HG03354 (cell line): Measurements from ENCODE around the gene ZNF25.
"Not testable (repeated sequence)": the region's sequence is repeated elsewhere in the genome, so short reads cannot be mapped to it uniquely, and the experiment has no call there.

Experiments used
- ATAC-seq: cut with Tn5 transposase; IDR thresholded peaks from one replicate; pipeline ENCODE4 v1.9.1; 2021; ENCODE audit warnings: mild to moderate bottlenecking; ENCODE audit not compliant: unreplicated experiment, poor library complexity, severe bottlenecking

Gene ZNF25

DNA sequence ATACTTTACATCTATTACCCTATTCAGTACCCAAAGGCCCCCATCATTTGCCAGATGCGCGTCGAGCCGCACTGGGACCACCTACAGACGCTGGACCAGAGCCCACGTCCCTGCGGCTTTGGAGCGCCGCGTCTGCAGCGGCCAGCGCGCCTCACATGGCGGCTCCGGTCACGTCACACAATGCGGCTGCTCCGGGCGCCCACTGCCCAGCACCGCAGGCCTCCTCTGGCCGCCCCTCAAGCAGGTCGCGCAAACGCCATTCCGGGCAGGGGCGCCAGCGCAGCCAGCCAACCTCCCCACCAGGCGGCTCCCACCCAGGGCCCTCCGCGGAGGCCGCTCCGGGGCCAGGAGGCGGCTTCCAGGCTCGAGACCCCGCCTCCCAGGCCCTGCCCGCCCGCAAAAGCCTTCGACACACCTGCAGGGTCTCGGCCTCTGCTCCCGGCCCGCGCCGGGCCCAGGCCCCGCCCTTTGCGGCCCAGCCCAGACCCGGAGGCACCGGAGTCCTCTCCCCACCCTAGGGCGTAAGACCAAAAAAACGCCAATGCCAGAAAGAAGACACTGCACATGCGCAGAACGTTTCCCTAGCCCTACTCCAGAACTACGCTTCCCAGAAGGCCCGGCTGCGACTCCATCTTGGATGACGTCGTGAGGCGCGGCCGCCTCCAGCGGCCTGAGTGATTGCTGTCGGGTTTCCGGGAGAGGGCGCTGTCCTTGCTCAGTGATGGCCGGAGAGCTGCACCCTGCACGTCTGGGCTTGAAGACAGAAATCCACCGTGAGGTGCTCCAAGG lies at the start of gene ZNF25:
ZNF25 (minus strand) TSS at position 557 of the 789 bp plus-strand sequence. CDS start 4,925 bp downstream, outside the sequence.
- peak; percentile 94 for ATAC-seq

DNA sequence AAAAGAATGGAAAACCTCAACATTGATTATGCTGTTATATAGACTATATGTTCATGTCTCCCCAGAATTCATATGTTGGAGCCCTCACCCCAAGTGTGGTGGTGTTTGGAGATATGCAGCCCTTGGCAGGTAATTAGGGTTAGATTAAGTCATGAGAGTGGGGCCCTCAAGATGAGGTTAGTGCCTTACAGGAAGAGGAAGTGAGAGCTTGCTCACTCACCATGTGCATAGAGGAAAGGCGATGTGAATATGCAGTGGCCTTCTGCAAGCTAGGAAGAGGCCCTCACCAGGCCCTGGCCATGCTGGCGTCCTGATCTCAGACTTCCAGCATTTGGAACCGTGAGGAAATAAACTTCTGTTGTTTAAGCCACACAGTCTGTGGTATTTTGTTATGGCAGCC lies 48.8 kb upstream of the ZNF25 start:
- ATAC-seq: peak; percentile 80

DNA sequence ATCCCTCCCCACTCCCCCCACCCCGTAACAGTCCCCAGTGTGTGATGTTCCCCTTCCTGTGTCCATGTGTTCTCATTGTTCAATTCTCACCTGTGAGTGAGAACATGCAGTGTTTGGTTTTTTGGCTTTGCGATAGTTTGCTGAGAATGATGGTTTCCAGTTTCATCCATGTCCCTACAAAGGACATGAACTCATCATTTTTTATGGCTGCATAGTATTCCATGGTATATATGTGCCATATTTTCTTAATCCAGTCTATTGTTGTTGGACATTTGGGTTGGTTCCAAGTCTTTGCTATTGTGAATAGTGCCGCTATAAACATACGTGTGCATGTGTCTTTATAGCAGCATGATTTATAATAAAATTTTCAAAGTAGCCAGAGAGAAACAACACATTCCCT lies 42.7 kb upstream of the ZNF25 start:
- ATAC-seq: not testable (repeated sequence)

- no peak for ATAC-seq
Observed at GRCh38 chr10:38016354-38016753, 39.9 kb upstream of the ZNF25 start.

GRCh38 chr10:38010119-38010903 lies 33.9 kb upstream of the ZNF25 start, which contains the start of gene ZNF33A:
ZNF33A (plus strand) TSS chr10:38010675; CDS start chr10:38012342, 1,667 bp downstream.
- peak; percentile 86 for ATAC-seq

DNA sequence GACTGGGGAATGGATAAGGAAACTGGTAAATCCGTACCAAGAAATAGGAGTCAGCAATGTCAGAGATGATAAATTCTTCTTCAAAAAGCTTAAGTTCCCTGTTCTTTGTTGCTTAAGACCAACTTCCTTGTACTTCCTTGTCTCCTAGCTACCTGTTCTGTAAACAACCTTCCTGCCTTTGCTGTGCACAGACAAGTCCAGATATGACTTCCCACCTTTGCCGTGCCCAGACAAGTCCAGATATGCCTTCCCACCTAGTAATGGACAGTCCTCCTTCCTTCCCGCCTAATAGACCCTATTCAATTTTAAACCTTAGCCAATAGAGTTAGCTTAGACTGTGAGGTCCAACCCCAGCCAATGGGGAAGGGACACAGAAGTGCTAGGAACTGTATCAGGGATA lies 31.5 kb upstream of the ZNF25 start:
- ATAC-seq: no peak

DNA sequence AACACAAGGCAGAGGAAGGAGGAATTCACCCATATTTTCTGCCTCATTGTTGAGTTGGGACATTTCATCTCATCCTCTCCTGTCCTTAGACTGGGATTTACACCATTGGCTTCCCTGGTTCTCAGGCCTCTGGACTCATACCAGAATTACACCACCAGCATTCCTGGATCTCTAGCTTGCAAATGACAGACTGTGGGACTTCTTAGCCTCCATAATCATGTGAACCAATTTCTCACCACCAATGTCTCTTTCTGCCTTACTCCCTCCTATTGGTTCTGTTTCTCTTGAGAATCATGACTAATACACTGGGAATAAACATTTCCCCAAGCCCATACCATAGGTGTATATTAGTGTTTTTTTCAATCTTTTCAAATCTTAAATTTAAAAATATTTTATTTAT lies 31.1 kb upstream of the ZNF25 start:
- ATAC-seq: no peak

GRCh38 chr10:38003588-38003987 lies 27.1 kb upstream of the ZNF25 start:
- ATAC-seq: no peak

DNA sequence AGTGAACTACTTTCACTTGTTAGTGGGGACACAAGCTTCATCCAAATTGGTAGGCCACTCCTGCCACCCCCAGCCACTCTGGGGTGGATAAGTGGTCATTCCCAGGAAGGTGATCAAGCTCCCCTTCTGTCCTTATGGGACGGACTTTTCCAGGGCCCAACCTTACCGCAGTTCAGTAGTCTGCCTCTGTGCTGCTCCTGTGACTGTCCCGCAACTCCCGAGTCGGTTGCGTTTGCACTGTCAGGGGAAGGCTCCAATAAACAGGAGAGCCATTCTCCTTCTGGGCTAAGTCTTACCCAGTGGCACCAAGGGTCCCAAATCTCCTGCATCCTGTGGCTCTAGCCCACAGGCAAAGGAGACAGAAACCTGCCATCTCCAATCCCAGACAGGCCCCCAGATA lies 26.6 kb upstream of the ZNF25 start:
- no peak for ATAC-seq

- not testable (repeated sequence) for ATAC-seq
Observed at GRCh38 chr10:38000474-38000873, 24.0 kb upstream of the ZNF25 start.

DNA sequence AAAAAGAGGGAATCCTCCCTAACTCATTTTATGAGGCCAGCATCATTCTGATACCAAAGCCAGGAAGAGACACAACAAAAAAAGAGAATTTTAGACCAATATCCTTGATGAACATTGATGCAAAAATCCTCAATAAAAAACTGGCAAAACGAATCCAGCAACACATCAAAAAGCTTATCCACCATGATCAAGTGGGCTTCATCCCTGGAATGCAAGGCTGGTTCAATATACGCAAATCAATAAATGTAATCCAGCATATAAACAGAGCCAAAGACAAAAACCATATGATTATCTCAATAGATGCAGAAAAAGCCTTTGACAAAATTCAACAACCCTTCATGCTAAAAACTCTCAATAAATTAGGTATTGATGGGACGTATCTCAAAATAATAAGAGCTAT lies 22.5 kb upstream of the ZNF25 start:
- not testable (repeated sequence) for ATAC-seq

- ATAC-seq: no peak
Observed at GRCh38 chr10:37992083-37992482, 15.6 kb upstream of the ZNF25 start.

- ATAC-seq: no peak
Observed at GRCh38 chr10:37991655-37992054, 15.2 kb upstream of the ZNF25 start.

- peak; percentile 0 for ATAC-seq
Observed at GRCh38 chr10:37976880-37977203, 395 bp upstream of the ZNF25 start.

DNA sequence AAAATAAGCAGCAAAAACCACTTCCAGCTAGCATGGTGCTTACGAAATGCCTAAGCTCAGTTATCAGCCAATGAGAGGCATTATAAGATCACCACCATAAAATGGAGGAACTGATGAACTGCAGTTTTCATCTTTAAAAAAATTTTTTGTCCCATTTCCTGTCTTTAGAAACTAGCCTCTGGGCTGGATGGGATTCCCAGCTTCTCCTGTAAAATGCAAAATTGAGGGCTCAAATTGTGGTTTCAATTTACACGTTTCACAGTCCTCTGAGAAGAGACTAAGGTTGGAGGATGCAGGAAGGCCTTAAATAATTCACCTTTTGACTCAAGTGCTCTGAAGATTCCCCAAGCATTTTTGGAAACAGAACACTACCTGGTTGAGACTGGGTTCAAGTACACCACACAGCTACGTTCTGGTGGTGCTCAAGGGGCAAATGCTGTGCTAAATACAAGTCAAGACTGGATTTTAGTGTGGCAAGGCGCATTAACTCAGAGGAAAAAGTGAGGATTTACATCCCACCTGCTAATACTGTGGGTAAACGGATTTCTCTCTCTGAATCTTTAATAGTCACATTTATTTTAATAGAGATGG lies 951 bp downstream of the ZNF25 start:
- no peak for ATAC-seq

GRCh38 chr10:37972396-37972795 lies 4.1 kb downstream of the ZNF25 start:
- ATAC-seq: no peak

GRCh38 chr10:37965006-37965405 lies 11.4 kb downstream of the ZNF25 start:
- no peak for ATAC-seq

DNA sequence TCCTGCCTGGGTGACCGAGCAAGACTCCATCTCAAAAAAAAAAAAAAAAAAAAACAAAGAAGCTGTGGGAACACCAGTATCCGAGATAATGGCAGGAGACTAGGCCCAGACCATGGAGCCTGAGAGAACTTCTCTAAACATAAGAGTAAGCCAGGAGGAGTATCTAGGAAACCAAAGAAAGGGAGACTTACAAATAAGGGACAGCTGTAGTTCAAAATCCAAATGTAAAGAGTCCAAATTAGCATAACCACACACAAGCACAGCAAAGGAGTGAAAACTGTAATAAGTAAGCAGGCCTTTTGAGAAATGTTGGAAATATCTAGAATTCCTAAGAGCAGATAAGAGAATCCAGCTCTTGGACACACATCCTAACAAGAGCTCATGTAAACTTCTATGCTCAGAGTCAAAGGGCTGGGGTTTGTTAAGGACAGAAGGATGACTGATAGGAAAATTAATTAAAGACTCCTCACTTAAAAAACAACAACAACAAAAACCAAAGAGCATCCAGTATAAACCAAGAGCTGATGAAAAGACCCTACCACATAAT lies 15.8 kb downstream of the ZNF25 start:
- ATAC-seq: no peak

GRCh38 chr10:37957841-37958240 lies 18.6 kb downstream of the ZNF25 start:
- no peak for ATAC-seq

GRCh38 chr10:37952926-37953325 lies 23.5 kb downstream of the ZNF25 start:
- no peak for ATAC-seq
